ENCODE measurements around the gene VSTM2B. TPM values are rescaled to one million over a fixed set of nuclear protein-coding genes. Genes with fewer than 3 reads are reported as not detected.

The VSTM2B gene
- total and polyA plus RNA-seq, 4 donors: not detected

- TF ChIP-seq, protein P1, sequence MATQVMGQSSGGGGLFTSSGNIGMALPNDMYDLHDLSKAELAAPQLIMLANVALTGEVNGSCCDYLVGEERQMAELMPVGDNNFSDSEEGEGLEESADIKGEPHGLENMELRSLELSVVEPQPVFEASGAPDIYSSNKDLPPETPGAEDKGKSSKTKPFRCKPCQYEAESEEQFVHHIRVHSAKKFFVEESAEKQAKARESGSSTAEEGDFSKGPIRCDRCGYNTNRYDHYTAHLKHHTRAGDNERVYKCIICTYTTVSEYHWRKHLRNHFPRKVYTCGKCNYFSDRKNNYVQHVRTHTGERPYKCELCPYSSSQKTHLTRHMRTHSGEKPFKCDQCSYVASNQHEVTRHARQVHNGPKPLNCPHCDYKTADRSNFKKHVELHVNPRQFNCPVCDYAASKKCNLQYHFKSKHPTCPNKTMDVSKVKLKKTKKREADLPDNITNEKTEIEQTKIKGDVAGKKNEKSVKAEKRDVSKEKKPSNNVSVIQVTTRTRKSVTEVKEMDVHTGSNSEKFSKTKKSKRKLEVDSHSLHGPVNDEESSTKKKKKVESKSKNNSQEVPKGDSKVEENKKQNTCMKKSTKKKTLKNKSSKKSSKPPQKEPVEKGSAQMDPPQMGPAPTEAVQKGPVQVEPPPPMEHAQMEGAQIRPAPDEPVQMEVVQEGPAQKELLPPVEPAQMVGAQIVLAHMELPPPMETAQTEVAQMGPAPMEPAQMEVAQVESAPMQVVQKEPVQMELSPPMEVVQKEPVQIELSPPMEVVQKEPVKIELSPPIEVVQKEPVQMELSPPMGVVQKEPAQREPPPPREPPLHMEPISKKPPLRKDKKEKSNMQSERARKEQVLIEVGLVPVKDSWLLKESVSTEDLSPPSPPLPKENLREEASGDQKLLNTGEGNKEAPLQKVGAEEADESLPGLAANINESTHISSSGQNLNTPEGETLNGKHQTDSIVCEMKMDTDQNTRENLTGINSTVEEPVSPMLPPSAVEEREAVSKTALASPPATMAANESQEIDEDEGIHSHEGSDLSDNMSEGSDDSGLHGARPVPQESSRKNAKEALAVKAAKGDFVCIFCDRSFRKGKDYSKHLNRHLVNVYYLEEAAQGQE (IDR thresholded peaks at IDR 0.05): no peak
- TF ChIP-seq NR2F2 (IDR thresholded peaks at IDR 0.05): no peak
- TF ChIP-seq EGR1 (IDR thresholded peaks at IDR 0.05; ENCODE audit: low read depth in 2 of 2): no peak
- TF ChIP-seq GABPA (IDR thresholded peaks at IDR 0.05 in 1 of 2, conservative IDR thresholded peaks at IDR 0.05 in 1 of 2): no peak
- no peak for TF ChIP-seq HNF4G (IDR thresholded peaks at IDR 0.05)
- no peak for TF ChIP-seq SP1 (IDR thresholded peaks at IDR 0.05)
- TF ChIP-seq RXRA (IDR thresholded peaks at IDR 0.05): no peak
These were observed 33.0 kb upstream of the VSTM2B start (continued) for GRCh38 chr19:29492769-29493168.

- H3K4me1 ChIP-seq (ENCODE audit: control insufficient read depth in 4 of 4, insufficient read depth in 4 of 4, low read length in 3 of 4): no peaks in the 10 kb centered on the region
- H3K27ac ChIP-seq (ENCODE audit: low read depth in 1 of 2, low read length in 2 of 2): no peak overlapping the region
- peaks cover 0 to 2% (median 0%) of the 10 kb centered on the region in 4 donors for H3K9me3 ChIP-seq (ENCODE audit: control insufficient read depth in 4 of 4, low read length in 3 of 4)
- H3K36me3 ChIP-seq (ENCODE audit: control insufficient read depth in 4 of 4, insufficient read depth in 3 of 4, low read depth in 1 of 4, low read length in 3 of 4): no peaks in the 10 kb centered on the region
- no peak for DNase-seq (ENCODE audit: low spot score)
- TF ChIP-seq RAD21 (IDR thresholded peaks at IDR 0.05) (no peak), ATF3 (IDR thresholded peaks at IDR 0.05) (no peak), GABPA (IDR thresholded peaks at IDR 0.05 in 1 of 2, conservative IDR thresholded peaks at IDR 0.05 in 1 of 2) (no peak), HNF4G (IDR thresholded peaks at IDR 0.05) (no peak), JUND (IDR thresholded peaks at IDR 0.05) (no peak), YY1 (IDR thresholded peaks at IDR 0.05) (no peak), NR2F2 (IDR thresholded peaks at IDR 0.05) (no peak), FOXA1 (IDR thresholded peaks at IDR 0.05) (no peak), HNF4A (conservative IDR thresholded peaks at IDR 0.05) (no peak), TAF1 (conservative IDR thresholded peaks at IDR 0.05) (no peak), RXRA (IDR thresholded peaks at IDR 0.05) (no peak), SP1 (IDR thresholded peaks at IDR 0.05) (no peak)
- TF ChIP-seq, protein P2, sequence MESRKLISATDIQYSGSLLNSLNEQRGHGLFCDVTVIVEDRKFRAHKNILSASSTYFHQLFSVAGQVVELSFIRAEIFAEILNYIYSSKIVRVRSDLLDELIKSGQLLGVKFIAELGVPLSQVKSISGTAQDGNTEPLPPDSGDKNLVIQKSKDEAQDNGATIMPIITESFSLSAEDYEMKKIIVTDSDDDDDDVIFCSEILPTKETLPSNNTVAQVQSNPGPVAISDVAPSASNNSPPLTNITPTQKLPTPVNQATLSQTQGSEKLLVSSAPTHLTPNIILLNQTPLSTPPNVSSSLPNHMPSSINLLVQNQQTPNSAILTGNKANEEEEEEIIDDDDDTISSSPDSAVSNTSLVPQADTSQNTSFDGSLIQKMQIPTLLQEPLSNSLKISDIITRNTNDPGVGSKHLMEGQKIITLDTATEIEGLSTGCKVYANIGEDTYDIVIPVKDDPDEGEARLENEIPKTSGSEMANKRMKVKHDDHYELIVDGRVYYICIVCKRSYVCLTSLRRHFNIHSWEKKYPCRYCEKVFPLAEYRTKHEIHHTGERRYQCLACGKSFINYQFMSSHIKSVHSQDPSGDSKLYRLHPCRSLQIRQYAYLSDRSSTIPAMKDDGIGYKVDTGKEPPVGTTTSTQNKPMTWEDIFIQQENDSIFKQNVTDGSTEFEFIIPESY (IDR thresholded peaks at IDR 0.05): no peak
- TF ChIP-seq, protein P1 (IDR thresholded peaks at IDR 0.05): no peak
- TF ChIP-seq, protein P3, sequence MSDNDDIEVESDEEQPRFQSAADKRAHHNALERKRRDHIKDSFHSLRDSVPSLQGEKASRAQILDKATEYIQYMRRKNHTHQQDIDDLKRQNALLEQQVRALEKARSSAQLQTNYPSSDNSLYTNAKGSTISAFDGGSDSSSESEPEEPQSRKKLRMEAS (IDR thresholded peaks at IDR 0.05): no peak
- TF ChIP-seq, protein P4, sequence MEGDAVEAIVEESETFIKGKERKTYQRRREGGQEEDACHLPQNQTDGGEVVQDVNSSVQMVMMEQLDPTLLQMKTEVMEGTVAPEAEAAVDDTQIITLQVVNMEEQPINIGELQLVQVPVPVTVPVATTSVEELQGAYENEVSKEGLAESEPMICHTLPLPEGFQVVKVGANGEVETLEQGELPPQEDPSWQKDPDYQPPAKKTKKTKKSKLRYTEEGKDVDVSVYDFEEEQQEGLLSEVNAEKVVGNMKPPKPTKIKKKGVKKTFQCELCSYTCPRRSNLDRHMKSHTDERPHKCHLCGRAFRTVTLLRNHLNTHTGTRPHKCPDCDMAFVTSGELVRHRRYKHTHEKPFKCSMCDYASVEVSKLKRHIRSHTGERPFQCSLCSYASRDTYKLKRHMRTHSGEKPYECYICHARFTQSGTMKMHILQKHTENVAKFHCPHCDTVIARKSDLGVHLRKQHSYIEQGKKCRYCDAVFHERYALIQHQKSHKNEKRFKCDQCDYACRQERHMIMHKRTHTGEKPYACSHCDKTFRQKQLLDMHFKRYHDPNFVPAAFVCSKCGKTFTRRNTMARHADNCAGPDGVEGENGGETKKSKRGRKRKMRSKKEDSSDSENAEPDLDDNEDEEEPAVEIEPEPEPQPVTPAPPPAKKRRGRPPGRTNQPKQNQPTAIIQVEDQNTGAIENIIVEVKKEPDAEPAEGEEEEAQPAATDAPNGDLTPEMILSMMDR (IDR thresholded peaks at IDR 0.05; ENCODE audit: low read depth, low read length, missing input control): no peak
- 93% methylated on average over 4 of the region's 4 CpGs for WGBS
- H3K9ac ChIP-seq (ENCODE audit: low read depth in 1 of 2, low read length in 2 of 2): no peak overlapping the region
- H3K27me3 ChIP-seq (ENCODE audit: control insufficient read depth in 4 of 4, insufficient read depth in 4 of 4, low read length in 3 of 4): peaks cover 0 to 8% (median 4%) of the 10 kb centered on the region in 4 donors
- no peak overlapping the region for H3K4me3 ChIP-seq (ENCODE audit: low read depth in 1 of 3, low read length in 3 of 3)
These were observed 30.7 kb upstream of the VSTM2B start for GRCh38 chr19:29495091-29495490.
